ENCODE measurements around the gene IST1. TPM values are rescaled to one million over a fixed set of nuclear protein-coding genes. Genes with fewer than 3 reads are reported as not detected.
A peak's percentile ranks its signal among the peaks of the same experiment; 100 is the strongest.
"Not testable (repeated sequence)": the region's sequence is repeated elsewhere in the genome, so short reads cannot be mapped to it uniquely, and the experiment has no call there.

The IST1 gene
- total RNA-seq (2014; rRNA removed; shearing (Covaris generic)): 107 and 116 TPM in 2 replicates
- 119 and 126 TPM in 2 replicates for polyA plus RNA-seq (2015; cell fraction: cytosol; rRNA removed)
- 256 and 285 TPM in 2 replicates for polyA plus RNA-seq (2015; cell fraction: nucleus; rRNA removed)

DNA sequence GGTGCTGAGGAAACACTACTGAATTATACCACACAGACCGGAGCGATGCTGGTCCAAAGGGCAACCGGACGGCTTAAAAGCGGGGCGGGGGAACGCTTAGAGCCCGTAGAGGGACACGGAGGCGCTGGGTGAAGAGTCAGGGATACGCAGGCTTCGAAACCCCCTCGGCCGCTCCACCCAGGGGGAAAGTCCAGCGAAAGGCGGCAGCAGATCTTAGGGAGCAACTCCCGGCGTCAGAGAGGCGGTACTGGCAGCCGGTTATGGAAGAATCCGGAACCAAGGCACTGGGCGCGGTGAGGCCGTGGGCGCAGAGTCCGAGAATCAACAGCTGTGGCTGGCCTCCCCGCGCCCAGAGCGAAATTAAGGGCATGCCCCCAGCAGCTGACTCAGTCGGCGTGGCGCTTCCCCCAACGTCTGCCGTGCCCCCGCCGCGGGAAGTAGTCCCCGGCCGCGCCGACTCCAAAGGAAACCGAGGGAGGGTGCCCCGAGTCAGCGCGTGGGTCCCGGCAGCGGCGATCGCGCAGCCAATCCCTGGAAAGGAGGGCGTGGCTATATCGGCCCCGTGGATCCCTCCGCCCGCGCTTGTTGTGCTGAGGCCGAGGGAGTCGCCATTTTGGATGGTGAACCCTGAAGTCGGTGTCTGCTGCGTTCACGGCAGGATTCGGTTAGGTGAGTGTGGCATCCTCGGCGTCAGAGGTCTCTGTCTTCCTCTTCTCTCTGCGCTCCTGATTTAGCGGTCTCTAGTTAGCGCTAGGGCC, at the start of gene IST1:
IST1 (plus strand) TSS at position 611 of the 758 bp plus-strand sequence. CDS start 20,110 bp downstream, outside the sequence.
- peak; percentile 96 for DNase-seq (ENCODE audit: low read depth)

DNA sequence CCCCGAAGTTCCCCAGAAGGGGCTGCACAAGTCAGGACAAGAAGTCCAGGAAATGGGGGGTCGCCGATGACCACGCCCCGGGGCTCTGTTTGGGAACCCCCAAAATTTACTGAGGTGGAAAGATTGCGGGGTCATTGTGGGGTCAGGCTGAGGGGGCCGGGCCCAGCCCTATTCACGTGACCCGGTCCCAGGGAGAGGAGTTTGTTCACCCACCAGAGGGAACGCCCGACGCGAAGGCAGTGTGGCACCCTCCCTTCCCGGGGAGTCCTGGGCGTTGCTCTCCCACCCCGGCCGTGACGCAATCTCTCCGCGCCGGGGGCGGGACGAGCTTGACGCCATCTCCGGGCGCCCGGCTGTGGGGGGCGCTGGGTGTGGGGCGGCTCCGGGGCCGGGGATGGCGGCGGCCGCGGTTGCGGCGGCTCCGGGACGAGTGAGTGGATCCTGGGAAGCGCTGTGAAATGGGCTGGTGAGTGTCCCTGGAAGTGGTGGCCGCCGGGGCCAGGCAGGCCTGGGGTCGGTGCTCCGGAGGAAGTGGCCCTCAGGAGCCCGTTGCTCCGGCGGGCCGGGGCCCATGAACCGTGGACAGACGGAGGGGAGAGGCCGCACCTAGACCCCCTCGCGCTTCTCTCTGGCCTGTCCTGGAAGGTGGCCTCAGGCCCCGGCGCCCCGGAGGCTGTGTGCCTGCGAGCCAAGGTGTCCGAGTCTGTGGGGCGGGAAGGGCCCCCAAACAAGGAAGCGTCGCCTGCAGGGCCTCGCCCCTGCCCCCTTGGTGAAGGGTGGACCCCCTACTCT, 49.5 kb upstream of the IST1 start, which contains the start of gene ATXN1L:
ATXN1L (plus strand) TSS at position 338 of the 792 bp plus-strand sequence. CDS start 3,765 bp downstream, outside the sequence.
- peak; percentile 81 for DNase-seq (ENCODE audit: low read depth)

DNA sequence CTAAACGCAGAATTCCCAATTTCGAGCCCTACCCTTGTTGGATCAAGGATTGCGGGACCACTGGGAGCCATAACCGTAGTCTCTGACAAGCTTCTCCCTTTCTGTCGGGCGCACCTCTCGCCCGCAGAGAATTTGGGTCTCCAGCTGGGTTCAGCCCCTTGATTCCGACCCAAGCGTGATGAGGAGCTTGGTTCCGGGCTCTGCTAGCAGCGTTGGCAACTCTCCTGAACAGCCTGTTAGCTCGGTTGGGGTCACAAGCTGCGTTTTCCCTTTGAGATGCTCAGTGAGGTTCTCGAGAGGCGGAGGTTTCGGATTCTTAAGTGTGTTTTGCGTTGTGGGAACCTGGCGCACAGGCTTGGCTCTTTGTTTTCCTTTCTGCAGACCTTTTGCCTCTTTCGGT, 48.9 kb upstream of the IST1 start:
- no peak for DNase-seq (ENCODE audit: low read depth)

DNA sequence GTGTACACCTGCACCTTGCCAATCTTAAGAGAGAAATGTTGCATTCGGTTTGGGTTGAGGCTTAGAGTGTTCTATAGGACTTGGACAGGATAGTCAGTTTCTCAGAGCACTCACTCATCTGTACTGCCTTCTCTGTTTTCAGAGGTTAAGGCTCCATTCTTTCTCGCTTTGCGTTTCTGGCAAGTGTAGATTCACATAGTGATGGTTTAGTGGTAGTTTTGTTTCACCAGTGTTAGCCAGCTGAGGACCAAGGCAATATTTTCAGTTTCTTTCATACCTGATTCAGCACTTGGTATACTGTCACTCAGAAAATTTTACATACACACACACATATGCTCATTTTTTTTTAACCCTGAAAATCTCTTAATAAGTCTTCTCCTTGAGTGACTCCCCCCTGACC, 48.2 kb upstream of the IST1 start:
- DNase-seq (ENCODE audit: low read depth): no peak

DNA sequence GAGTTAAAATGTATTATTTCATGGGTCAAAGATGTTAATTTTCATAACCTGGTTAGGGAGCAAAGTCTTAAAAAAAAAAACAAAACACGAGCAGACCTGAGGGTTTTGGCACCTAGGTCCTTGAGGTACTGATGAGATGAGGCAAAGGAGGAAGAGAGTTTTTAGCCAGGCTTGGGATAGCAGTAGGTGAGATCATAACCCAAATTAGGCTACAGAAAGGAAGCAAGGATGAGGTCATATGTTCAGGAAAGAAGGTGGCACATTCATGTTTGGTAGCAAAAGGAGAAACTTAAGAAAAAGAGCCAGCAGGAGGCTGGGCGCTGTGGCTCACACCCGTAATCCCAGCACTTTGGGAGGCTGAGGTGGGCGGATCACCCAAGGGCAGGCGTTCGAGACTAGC, 46.7 kb upstream of the IST1 start:
- no peak for DNase-seq (ENCODE audit: low read depth)

DNA sequence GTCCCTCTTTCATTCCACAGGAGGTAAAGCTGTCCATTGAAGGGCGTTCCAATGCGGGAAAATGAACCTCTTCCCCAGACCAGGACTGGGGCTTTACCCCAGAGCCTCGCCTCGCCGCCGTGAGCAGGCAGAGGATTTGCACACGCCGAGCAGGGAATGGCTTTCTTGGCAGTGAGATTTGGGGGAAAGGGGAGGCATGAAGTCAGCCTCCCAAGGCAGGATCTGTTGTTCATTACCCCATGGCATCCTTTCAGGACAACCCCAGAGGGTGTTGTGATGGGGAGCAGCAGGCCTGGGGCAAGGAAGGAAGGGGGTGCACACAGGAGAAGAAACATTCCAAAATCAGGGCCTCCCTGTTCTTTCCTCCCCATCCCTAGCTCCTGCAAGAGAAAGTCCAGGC, 43.6 kb upstream of the IST1 start:
- no peak for DNase-seq (ENCODE audit: low read depth)

DNA sequence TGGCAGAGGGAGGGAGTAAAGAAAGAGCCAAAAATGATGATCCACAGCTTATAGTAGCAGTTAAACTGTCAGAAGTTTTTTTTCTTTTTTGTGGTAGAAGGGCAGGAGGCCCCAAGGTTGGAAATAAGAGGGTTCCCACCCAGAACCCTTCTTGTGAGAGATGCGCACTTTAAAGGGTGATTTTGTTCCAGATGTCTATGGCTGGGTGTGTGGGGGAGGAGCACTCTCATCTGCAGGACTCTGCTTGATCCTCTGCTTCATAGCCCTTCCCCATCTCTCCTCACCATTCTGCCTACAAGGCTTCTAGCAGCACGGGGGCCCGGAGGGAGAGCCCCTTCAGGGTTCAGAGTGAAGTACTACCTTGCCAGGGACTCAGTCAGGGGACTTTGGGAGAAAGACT, 43.2 kb upstream of the IST1 start:
- no peak for DNase-seq (ENCODE audit: low read depth)

DNA sequence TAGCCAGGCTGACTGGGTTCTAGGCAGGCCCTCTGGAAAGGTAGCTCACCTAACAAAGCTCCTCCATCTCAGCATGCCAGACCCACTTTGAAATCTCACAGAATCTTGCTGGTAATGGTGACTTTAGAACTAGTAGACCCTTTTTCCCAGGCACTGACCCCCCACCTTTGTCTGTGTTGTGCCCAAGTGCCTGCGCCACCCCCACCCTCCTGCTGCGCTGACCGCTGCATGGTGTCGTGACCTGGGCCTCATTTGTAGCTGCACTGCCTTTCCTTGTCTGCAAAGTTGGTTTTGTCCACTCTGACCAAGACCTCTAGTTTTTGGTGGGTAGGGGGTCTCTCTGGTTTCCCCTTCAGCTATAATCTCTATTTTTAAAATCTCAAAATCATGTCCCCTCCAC, 42.8 kb upstream of the IST1 start:
- DNase-seq (ENCODE audit: low read depth): no peak

DNA sequence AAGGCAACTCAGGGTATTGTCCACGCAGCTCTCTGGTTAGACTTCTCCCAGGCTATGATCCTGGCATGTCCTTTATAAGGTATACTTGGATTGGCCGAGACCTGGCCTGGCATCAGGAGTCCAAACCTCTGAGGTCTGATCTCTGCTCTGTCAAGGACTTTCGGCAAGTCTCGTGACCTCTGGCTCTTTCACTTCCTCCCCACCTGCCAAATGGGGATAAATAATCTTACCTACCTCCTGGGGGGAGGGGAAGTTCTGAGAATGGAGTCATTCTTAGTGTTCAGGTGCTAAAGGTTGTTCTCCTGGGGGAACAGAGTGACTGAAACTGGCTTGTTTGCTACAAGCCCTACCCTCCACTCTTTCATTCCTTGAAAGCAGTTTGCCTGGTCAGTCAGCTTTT, 41.9 kb upstream of the IST1 start:
- DNase-seq (ENCODE audit: low read depth): no peak

DNA sequence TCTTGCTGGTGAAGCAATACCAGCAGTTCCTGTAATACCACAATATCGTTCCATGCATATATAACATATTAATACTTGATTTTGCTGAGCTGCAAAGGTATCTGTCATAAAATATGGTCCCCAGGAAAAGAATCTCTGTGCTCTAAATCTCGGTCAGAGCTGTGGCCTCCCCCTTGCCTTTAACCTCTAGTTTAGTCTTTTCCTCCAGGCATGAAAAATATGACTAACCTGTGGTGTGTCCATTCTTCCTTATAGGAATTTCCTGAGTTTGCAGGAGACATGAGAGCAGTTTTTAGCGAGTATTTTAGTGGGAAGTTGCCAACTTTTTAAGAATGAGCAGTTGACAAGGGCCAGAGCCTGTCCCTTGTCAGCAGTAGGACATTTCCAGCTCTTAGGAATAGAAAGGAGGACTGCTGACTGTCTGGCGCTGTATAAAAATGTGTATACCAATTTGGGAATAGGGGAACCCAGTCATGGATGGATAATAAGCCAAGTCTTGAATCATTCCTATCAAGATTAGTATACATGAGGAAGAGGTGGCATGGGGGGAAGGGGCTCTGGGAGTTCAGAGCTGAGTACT, 40.9 kb upstream of the IST1 start:
- DNase-seq (ENCODE audit: low read depth): no peak

DNA sequence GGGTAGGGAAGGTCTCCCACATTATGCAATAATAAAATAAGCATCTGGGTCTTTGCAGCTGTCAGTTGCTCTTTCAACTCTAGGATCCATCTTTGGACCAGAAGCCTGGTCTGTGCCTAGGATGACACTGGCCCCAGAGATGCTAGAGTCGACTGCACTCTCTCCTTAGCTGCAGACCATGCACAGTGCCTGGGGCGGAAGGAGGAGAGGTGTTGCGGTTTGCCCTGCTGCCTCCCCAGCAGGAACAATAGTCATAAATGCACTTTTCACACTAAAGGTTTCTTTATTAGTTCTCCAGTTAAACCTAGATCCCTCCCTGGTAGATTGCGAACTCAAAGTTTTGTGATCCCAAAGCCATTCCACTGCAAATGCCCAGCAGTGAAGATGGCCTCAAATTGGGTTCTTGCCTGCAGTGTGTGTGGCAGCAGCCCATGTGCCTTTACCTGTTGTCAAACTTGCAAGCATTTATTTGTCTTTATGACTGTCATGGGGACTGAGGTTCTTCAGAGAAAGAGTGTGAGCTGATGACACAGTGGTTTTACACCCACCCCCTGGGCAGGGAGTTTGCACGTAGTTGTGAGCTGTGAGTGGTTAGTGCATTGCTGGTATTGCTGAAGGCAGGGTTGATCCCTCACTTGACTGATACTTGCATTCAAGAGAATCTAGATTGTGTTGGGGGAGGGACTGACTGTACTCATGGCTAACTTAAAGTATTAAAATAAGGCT, 39.2 kb upstream of the IST1 start:
- DNase-seq (ENCODE audit: low read depth): no peak

DNA sequence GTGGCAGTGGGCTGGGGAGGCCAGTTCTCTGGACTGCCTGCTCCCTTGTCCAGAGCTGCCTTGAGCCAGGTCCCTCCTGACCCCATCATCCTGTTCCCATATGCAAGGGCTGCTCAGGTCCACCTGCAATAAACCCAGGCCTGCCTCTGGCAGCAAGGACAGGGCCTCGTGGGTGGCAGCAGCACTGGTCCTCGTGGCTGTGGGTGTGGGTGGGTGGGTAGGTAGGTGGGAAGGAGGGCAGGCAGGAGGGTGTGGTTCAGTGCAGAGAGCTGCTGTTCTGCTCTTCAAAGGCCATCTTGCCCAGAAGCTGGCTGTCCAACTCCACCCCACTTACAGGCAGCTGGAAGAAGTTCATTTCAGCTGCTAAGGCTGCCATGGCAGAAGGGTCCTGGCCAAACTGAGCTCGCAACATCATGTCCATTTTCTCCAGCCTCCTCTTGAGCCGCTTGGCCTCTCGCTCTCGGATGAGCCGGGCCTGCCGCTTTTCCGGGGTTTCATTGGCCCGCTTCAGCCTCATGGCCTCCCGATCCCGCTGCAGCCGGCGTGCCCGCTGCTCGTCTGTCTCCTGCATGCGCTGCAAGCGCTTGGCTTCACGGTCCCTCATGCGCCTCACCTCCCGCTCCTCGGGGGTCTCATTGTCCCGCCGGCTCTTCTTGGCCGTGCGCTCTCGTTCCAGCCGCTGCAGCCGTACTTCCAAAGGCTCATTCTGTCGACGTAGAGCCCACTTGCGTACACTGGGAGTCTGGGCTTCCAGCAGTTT, 35.4 kb upstream of the IST1 start:
- DNase-seq (ENCODE audit: low read depth): no peak

DNA sequence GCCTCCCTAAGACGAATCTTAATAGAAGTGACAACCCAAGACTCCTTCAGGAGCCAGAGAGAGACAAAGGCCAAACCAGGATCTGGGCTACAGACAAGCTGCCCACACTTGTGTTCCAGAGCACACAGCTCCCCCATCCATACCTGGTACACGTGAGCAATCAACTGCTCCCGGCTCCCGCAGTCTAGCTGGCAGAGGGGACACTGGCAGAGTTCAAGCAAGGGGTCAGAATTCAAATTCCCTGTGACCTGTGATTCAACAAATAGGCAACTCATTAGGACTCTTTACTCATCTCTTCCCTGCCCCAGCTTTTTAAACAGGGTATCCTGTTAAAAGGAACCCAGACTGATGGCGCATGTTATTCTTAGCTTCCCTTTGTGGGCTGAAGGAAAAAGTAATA, 31.3 kb upstream of the IST1 start:
- DNase-seq (ENCODE audit: low read depth): no peak

DNA sequence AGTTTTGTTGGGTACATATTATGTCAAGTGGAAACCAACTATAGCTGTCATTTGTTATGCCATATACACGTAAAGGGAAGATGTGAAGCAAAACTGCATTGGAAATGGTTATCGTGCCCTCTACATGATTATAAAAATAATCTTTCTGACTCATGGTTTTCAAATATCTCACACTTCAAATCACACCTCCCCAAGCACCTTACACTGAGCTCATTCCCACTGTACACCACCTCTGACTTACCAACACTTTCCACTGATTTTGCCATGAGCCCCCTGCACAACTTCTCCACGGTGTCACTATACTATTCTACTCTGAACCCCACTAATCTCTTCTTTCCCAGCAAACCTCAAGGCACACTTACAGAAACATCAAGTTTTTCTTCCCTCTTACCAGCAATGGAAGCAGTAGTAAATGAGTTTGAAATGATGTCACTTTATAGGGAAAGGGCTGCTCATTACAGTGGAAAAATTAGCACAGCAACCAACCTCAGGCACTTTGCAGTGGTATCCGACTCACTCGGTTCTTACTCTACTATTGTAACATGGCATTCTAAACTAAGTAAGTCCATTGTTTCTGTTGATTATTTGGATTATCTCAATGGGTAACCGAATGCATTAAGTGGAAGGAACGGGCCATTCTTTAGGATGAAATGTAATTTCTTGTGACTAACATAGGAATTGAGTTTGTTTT, 30.0 kb upstream of the IST1 start:
- DNase-seq (ENCODE audit: low read depth): no peak

DNA sequence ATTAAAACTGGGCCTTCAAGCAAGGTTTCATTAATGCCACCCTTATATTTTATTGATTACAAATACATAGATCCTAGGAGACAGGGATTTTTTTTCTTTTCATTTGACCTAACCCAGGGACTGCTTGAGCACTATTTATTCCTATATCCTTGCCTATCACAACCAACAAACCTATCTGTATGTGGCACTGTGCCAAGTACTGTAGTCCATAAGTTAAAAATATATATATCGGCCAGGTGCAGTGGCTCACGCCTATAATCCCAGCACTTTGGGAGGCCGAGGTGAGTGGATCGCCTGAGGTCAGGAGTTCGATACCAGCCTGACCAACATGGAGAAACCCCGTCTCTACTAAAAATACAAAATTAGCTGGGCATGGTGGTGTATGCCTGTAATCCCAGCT, 28.2 kb upstream of the IST1 start:
- not testable (repeated sequence) for DNase-seq (ENCODE audit: low read depth)

DNA sequence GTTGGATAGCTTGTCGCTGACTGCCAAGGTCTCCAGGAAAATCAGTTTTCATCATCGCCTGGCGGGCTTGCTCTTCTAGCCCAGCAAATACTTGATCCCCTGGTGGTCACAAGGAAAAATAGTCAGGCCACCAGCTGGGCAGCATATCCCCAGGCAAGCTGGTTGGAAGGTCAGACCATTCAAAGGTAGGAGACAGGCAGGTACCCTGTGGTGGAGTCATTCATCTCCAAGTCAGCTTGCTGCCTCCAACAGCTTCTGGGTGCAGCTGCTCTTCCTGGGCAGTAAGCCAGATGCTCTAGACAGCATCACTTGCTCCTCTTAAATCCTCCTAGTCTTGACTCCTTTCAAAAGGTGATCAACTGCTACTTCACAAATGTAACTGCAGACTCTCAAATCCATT, 27.4 kb upstream of the IST1 start:
- DNase-seq (ENCODE audit: low read depth): no peak

DNA sequence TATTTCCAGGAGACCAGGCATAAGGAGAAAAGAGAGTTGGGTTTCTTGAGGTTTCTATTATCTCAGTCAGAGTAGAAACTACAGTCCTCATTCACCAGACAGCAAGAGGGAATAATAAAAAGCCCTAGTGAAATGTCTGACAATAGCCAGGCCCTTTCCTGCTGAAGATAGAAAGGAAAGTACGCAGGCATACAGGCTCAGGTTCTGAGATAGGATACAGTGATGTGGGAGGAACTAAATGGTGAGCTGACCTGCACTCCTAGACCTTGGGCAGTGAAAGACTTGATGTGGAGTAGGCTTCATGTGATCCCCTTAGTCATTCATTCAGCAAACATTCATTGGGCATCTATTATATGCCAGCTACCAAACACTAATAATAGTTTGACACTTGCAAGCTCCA, 26.2 kb upstream of the IST1 start:
- no peak for DNase-seq (ENCODE audit: low read depth)

DNA sequence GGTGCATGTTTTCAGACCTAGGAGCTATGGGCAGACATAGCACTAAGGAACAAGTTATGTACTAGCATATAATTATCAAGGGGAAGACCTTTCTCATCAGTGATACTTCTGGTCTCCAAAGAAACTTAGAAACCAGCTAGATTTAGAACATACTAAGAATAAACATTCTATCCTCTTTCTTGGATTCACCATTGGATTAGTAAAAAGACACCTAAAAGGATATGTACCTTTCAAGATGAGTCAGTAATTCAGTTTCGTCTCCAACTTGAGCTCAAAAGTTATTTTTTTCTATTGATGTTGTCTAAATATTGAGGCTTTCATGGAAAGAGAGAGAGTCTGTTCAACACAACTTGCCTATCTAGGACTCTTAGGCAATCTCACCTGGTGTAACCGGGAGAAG, 24.5 kb upstream of the IST1 start:
- no peak for DNase-seq (ENCODE audit: low read depth)

DNA sequence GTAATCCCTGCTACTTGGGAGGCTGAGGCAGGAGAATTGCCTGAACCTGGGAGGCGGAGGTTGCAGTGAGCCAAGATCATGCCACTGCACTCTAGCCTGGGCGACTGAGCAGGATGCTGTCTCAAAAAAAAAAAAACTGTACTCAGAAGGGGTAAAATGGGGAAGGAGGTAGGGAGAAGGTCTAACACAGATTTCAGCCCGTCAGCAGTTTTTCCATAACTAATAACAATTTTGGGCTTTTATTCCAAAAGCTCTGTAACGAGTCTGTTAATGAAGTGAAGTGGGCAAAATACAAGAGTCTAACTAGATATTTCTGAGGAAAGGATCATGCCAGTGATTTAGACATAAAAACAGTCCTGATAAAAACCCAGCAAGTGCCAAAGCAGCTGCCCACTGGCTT, 22.1 kb upstream of the IST1 start:
- DNase-seq (ENCODE audit: low read depth): no peak

DNA sequence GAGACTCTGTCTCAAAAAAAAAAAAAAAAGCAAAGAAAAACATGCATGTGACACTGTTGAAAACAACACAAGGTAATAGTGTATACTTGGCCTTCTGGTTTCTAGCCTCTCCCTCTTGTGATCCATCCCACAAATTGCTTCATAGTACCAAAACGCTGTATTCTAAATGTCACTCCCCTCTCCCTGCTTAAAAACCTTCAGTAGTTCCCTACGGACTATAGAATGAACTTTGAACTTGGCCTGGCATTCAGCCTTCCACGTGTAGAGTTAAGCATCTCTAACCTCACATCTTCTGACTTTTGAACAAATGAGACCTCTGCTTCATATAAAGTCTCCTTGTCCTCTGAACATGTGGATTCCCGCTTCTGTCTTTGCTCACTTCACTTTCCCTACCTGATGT, 16.4 kb upstream of the IST1 start:
- no peak for DNase-seq (ENCODE audit: low read depth)
